GM08714 (cell line): ENCODE measurements around the gene RIMS4.

Experiments used
- H3K4me3 ChIP-seq: fragments of 200-500 bp; sonication (Bioruptor generic); 2 replicates; pipeline ENCODE4 v1.5.1; 2014; ENCODE audit warnings: mild to moderate bottlenecking, low read length, inconsistent platforms
- ZNF274 ChIP-seq: IDR thresholded peaks from 2 replicates; pipeline ENCODE4 v1.6.1; 2012; ENCODE audit warnings: mild to moderate bottlenecking, low read depth, low read length

Gene RIMS4

GRCh38 chr20:44814937-44815336, 4.6 kb upstream of the RIMS4 start:
- no peak overlapping the region for H3K4me3 ChIP-seq

GRCh38 chr20:44811150-44811685, 872 bp upstream of the RIMS4 start:
- no peak overlapping the region for H3K4me3 ChIP-seq
- TF ChIP-seq ZNF274: no peak

More at GRCh38 chr20:44814937-44815336, 4.6 kb upstream of the RIMS4 start:
- TF ChIP-seq ZNF274: no peak

- no peak overlapping the region for H3K4me3 ChIP-seq
- no peak for TF ChIP-seq ZNF274
Measured at GRCh38 chr20:44810061-44810390, 320 bp downstream of the RIMS4 start.

- H3K4me3 ChIP-seq: no peak overlapping the region
Measured at GRCh38 chr20:44809380-44810060, 826 bp downstream of the RIMS4 start.

GRCh38 chr20:44807684-44808056, 2.7 kb downstream of the RIMS4 start:
- H3K4me3 ChIP-seq: no peak overlapping the region
- no peak for TF ChIP-seq ZNF274

More at GRCh38 chr20:44809380-44810060, 826 bp downstream of the RIMS4 start:
- no peak for TF ChIP-seq ZNF274

- no peak overlapping the region for H3K4me3 ChIP-seq
- no peak for TF ChIP-seq ZNF274
Measured at GRCh38 chr20:44807051-44807683, 3.2 kb downstream of the RIMS4 start.

GRCh38 chr20:44805979-44806620, 4.2 kb downstream of the RIMS4 start:
- no peak for TF ChIP-seq ZNF274
- H3K4me3 ChIP-seq: no peak overlapping the region

GRCh38 chr20:44805335-44805978, 4.9 kb downstream of the RIMS4 start:
- no peak overlapping the region for H3K4me3 ChIP-seq

GRCh38 chr20:44803383-44803941, 6.9 kb downstream of the RIMS4 start:
- TF ChIP-seq ZNF274: no peak
- H3K4me3 ChIP-seq: no peak overlapping the region

More at GRCh38 chr20:44805335-44805978, 4.9 kb downstream of the RIMS4 start:
- TF ChIP-seq ZNF274: no peak

GRCh38 chr20:44802702-44803101, 7.6 kb downstream of the RIMS4 start:
- no peak overlapping the region for H3K4me3 ChIP-seq
- TF ChIP-seq ZNF274: no peak

- no peak for TF ChIP-seq ZNF274
- no peak overlapping the region for H3K4me3 ChIP-seq
Measured at GRCh38 chr20:44800391-44801046, 9.8 kb downstream of the RIMS4 start.

- no peak overlapping the region for H3K4me3 ChIP-seq
- no peak for TF ChIP-seq ZNF274
Measured at GRCh38 chr20:44799691-44800090, 10.7 kb downstream of the RIMS4 start.

GRCh38 chr20:44796758-44797457, 13.4 kb downstream of the RIMS4 start:
- TF ChIP-seq ZNF274: no peak
- H3K4me3 ChIP-seq: no peak overlapping the region
